GM12874 (cell line): ENCODE measurements around the gene VEPH1.

Source experiments
- CTCF ChIP-seq: IDR thresholded peaks from 2 replicates; pipeline ENCODE4 v1.5.1; 2011; ENCODE audit warnings: low read depth, mild to moderate bottlenecking, control low read depth, low read length, moderate library complexity; ENCODE audit not compliant: insufficient read depth

The VEPH1 gene

GRCh38 chr3:157282261-157283191 is 220.7 kb downstream of the VEPH1 start:
- TF ChIP-seq CTCF = no peak

GRCh38 chr3:157280786-157281185 is 222.4 kb downstream of the VEPH1 start:
- no peak for TF ChIP-seq CTCF

GRCh38 chr3:157280354-157280753 is 222.9 kb downstream of the VEPH1 start:
- no peak for TF ChIP-seq CTCF

GRCh38 chr3:157279237-157279636 is 224.0 kb downstream of the VEPH1 start:
- no peak for TF ChIP-seq CTCF

DNA sequence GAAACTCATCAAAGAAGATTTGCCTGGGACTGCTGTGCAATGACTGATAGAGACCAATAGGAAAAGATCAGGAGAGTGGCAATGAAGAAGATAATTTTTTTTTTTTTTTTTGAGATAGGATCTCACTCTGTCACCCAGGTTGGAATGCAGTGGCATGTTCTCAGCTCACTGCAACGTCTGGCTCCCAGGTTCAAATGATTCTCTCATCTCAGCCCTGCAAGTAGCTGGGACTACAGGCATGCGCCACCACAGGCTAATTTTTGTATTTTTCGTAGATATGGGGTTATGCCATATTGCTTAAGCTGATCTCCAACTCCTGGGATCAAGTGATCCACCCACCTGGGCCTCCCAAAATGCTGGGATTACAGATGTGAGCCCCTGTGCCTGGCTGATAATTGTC is 226.4 kb downstream of the VEPH1 start:
- no peak for TF ChIP-seq CTCF

GRCh38 chr3:157275832-157276231 is 227.4 kb downstream of the VEPH1 start:
- no peak for TF ChIP-seq CTCF

GRCh38 chr3:157274644-157275137 is 228.5 kb downstream of the VEPH1 start:
- TF ChIP-seq CTCF = no peak
